Femur (tissue), 1 donor: Measurements from ENCODE around the gene ROMO1.
A peak's percentile ranks its signal among the peaks of the same experiment; 100 is the strongest.

Source experiments
- DNase-seq: peaks from one replicate; pipeline ENCODE4 v3.0.0-alpha.2; 2017

The ROMO1 gene

GRCh38 chr20:35699127-35699956, at the start of gene ROMO1, which contains the start of gene NFS1:
Gene ROMO1 (plus strand): TSS chr20:35699405. CDS start chr20:35699633, 228 bp downstream.
Gene NFS1 (minus strand): TSS chr20:35699352. CDS start chr20:35699288, 64 bp downstream.
- DNase-seq = peak; percentile 94

- DNase-seq = no peak
These were observed 48.6 kb upstream of the ROMO1 start for GRCh38 chr20:35650632-35651031.

- DNase-seq = no peak
These were observed 47.2 kb upstream of the ROMO1 start for GRCh38 chr20:35651958-35652357.

GRCh38 chr20:35652641-35653429, 46.4 kb upstream of the ROMO1 start:
- DNase-seq = no peak

GRCh38 chr20:35653430-35653734, 45.8 kb upstream of the ROMO1 start:
- no peak for DNase-seq

GRCh38 chr20:35653893-35654292, 45.3 kb upstream of the ROMO1 start:
- no peak for DNase-seq

GRCh38 chr20:35654415-35654814, 44.8 kb upstream of the ROMO1 start:
- DNase-seq = no peak

GRCh38 chr20:35657271-35657670, 41.9 kb upstream of the ROMO1 start:
- no peak for DNase-seq

GRCh38 chr20:35660122-35660937, 38.9 kb upstream of the ROMO1 start:
- no peak for DNase-seq

GRCh38 chr20:35661053-35661452, 38.2 kb upstream of the ROMO1 start:
- no peak for DNase-seq

- DNase-seq = no peak
These were observed 37.3 kb upstream of the ROMO1 start for GRCh38 chr20:35661908-35662307.

GRCh38 chr20:35662551-35662950, 36.7 kb upstream of the ROMO1 start:
- DNase-seq = no peak

GRCh38 chr20:35663516-35664465, 35.4 kb upstream of the ROMO1 start:
- peak; percentile 53 for DNase-seq

GRCh38 chr20:35664466-35665206, 34.6 kb upstream of the ROMO1 start, which contains the start of the genes CPNE1 and RBM12:
Gene CPNE1 (minus strand): TSS chr20:35664900. CDS start chr20:35632923, 31,977 bp downstream.
Gene RBM12 (minus strand): TSS chr20:35664900. CDS start chr20:35655322, 9,578 bp downstream.
- peak; percentile 96 for DNase-seq

- no peak for DNase-seq
These were observed 33.3 kb upstream of the ROMO1 start for GRCh38 chr20:35665949-35666288.

- no peak for DNase-seq
These were observed 30.0 kb upstream of the ROMO1 start for GRCh38 chr20:35669221-35669620.

GRCh38 chr20:35669681-35670080, 29.5 kb upstream of the ROMO1 start:
- DNase-seq = no peak

GRCh38 chr20:35673884-35674283, 25.3 kb upstream of the ROMO1 start:
- DNase-seq = no peak

GRCh38 chr20:35674921-35675320, 24.3 kb upstream of the ROMO1 start:
- no peak for DNase-seq

- no peak for DNase-seq
These were observed 18.6 kb upstream of the ROMO1 start for GRCh38 chr20:35680452-35681183.
